GM21576 (cell line): ENCODE data around the gene DCTN2.
"Not testable (repeated sequence)": the region's sequence is repeated elsewhere in the genome, so short reads cannot be mapped to it uniquely, and the experiment has no call there.

Experiments
- ATAC-seq: cut with Tn5 transposase; IDR thresholded peaks from one replicate; pipeline ENCODE4 v1.9.1; 2021; ENCODE audit warnings: mild to moderate bottlenecking, moderate library complexity; ENCODE audit not compliant: unreplicated experiment

The DCTN2 gene

GRCh38 chr12:57529831-57530230, 17.2 kb downstream of the DCTN2 start:
- ATAC-seq, result no peak

GRCh38 chr12:57528831-57529555, 18.0 kb downstream of the DCTN2 start:
- no peak for ATAC-seq

- ATAC-seq, result no peak
These were observed 18.8 kb downstream of the DCTN2 start for GRCh38 chr12:57528176-57528575.

- ATAC-seq, result no peak
These were observed 19.8 kb downstream of the DCTN2 start for GRCh38 chr12:57527184-57527583.

GRCh38 chr12:57526477-57527126, 20.4 kb downstream of the DCTN2 start:
- ATAC-seq, result no peak

- no peak for ATAC-seq
These were observed 21.2 kb downstream of the DCTN2 start for GRCh38 chr12:57525615-57526383.

- no peak for ATAC-seq
These were observed 22.0 kb downstream of the DCTN2 start for GRCh38 chr12:57524814-57525614.

GRCh38 chr12:57523706-57524614, 23.0 kb downstream of the DCTN2 start:
- ATAC-seq, result no peak

- no peak for ATAC-seq
These were observed 23.9 kb downstream of the DCTN2 start for GRCh38 chr12:57522887-57523705.

- ATAC-seq, result peak; percentile 43
These were observed 24.7 kb downstream of the DCTN2 start, which contains the start of gene MBD6 for GRCh38 chr12:57522011-57522886. TSS of gene MBD6 (plus strand) at chr12:57522824. CDS start at chr12:57524304, 1,480 bp downstream.

GRCh38 chr12:57521525-57522010, 25.4 kb downstream of the DCTN2 start:
- no peak for ATAC-seq

GRCh38 chr12:57520053-57520818, 26.8 kb downstream of the DCTN2 start, which contains the start of gene DDIT3:
TSS of gene DDIT3 (minus strand) at chr12:57520514. CDS start at chr12:57517406, 3,108 bp downstream.
- peak; percentile 62 for ATAC-seq

- peak; percentile 0 for ATAC-seq
These were observed 27.3 kb downstream of the DCTN2 start for GRCh38 chr12:57519796-57520052.

- no peak for ATAC-seq
These were observed 27.8 kb downstream of the DCTN2 start for GRCh38 chr12:57518920-57519795.

- no peak for ATAC-seq
These were observed 28.6 kb downstream of the DCTN2 start for GRCh38 chr12:57518176-57518919.

- not testable (repeated sequence) for ATAC-seq
These were observed 29.3 kb downstream of the DCTN2 start for GRCh38 chr12:57517718-57518117.
